Pancreas (tissue), 10 donors: ENCODE data around the gene COPZ2. TPM values are rescaled to one million over a fixed set of nuclear protein-coding genes. Genes with fewer than 3 reads are reported as not detected.

Experiments
- ATAC-seq, 4 donors: fragments of 200-7000 bp; cut with Tn5 transposase; one replicate each; pipeline versions ENCODE4 v1.8.0 to v1.9.1; 2020; ENCODE audit warnings: mild to moderate bottlenecking in 4 of 4, moderate library complexity in 4 of 4
- DNase-seq, 6 donors: peaks; one replicate each; pipeline ENCODE4 v3.0.0-alpha.2; 2020
- FAIRE-seq: peaks from 2 replicates; lab custom pipeline; 2012; peaks lifted over from hg19 to GRCh38; lab: Jason Lieb, UNC
- H3K27ac ChIP-seq, 4 donors: fragments of 200-600 bp; sonication (generic); 1 replicate in 3 of 4; 2 replicates in 1 of 4; pipeline versions ENCODE4 v1.5.0 to v1.8.0; 2020
- H3K27me3 ChIP-seq, 4 donors: fragments of 200-600 bp; one replicate each; pipeline ENCODE4 v1.8.0; 2021
- H3K36me3 ChIP-seq, 3 donors: fragments of 200-600 bp; sonication (generic) in 1 of 3; one replicate each; pipeline versions ENCODE4 v1.5.0 to v1.8.0; 2020 to 2021
- H3K4me1 ChIP-seq, 3 donors: fragments of 200-600 bp; one replicate each; pipeline ENCODE4 v1.8.0; 2021
- H3K4me3 ChIP-seq, 4 donors: fragments of 200-600 bp; sonication (generic) in 2 of 4; one replicate each; pipeline versions ENCODE4 v1.5.0 to v1.8.0; 2020 to 2021
- H3K9me3 ChIP-seq, 4 donors: fragments of 200-600 bp; one replicate each; pipeline ENCODE4 v1.8.0; 2021
- CTCF ChIP-seq, 4 donors: fragments of 200-600 bp; sonication (generic) in 3 of 4; IDR thresholded peaks; one replicate each; pipeline versions ENCODE4 v1.5.0 to v1.8.0; 2021; ENCODE audit warnings: antibody characterized with exemption in 4 of 4
- WGBS, 2 donors: extraction: QIAGEN DNeasy Blood & Tissue Kit; methylation state at CpG; one replicate each; pipeline ENCODE4 v1.1.7; 2013; 5-methylcytosine and 5-hydroxymethylcytosine counted together
- intact Hi-C, 3 donors: fragments of 100-400 bp; cut with DNase I; formaldehyde crosslinking; loops; one replicate each; pipeline versions ENCODE4 v1.11.1 to v1.14.2; 2022
- polyA plus RNA-seq, 2 donors: library from polyadenylated mRNA; stranded (reverse); fragments of 200-250 nt; gene quantifications; one replicate each; pipeline ENCODE4 v1.2.3, GENCODE V29; 2013
- total RNA-seq, 6 donors: library from RNA; stranded (reverse); fragmentation: NEBNext Ultra II Directional in 4 of 6; extraction: Animal tissue kit (Norgen Biotek cat#: 25700) in 4 of 6; gene quantifications; one replicate each; pipeline versions ENCODE4 v1.2.1 to v1.2.4, GENCODE V29; 2021 to 2023
- donor health status: healthy with polysubstance abuse.
- donor health status: DM: no; HTN: no; CAD: no; lungs with moderate emphysema.
- donor health status: DM: no; HTN: no; CAD: no.
- donor health status: control.
- donor health status: control.
- donor health status: Bipolar disorder and iron deficiency.
- donor health status: DM: yes; HTN: yes; CAD: no.
- donor health status: DM: no; HTN: no; CAD: no.
- donor health status: DM: no; HTN: no; CAD: no.
- donor health status: DM: yes; HTN: yes; CAD: no.

The COPZ2 gene
- total and polyA plus RNA-seq, 8 donors = 6.3 to 10.8 (median 9.3) TPM

DNA sequence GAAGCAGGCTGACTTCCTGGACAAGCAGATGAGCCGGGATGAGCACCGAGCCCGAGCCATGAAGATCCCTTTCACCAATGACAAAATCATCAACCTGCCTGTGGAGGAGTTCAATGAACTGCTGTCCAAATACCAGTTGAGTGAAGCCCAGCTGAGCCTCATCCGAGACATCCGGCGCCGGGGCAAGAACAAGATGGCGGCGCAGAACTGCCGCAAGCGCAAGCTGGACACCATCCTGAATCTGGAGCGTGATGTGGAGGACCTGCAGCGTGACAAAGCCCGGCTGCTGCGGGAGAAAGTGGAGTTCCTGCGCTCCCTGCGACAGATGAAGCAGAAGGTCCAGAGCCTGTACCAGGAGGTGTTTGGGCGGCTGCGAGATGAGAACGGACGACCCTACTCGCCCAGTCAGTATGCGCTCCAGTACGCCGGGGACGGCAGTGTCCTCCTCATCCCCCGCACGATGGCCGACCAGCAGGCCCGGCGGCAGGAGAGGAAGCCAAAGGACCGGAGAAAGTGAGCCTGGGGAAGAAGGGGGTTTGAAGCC is 21.6 kb upstream of the COPZ2 start:
- FAIRE-seq (no peak), ATAC-seq (no peak), DNase-seq (no peak)
- no peak for TF ChIP-seq CTCF (IDR thresholded peaks at IDR 0.05)
- no peaks in the 10 kb centered on the region for H3K27me3 ChIP-seq
- no peak overlapping the region for H3K27ac ChIP-seq
- no peak overlapping the region for H3K4me3 ChIP-seq
- intact Hi-C loops = no loop called here
- H3K4me1 ChIP-seq = peaks cover 0 to 6% (median 0%) of the 10 kb centered on the region in 3 donors
- no peaks in the 10 kb centered on the region for H3K9me3 ChIP-seq
- H3K36me3 ChIP-seq = peaks cover 0 to 44% (median 33%) of the 10 kb centered on the region in 3 donors
- WGBS, 2 donors = 95 to 96% methylated on average over 31 to 32 of the region's 32 CpGs

DNA sequence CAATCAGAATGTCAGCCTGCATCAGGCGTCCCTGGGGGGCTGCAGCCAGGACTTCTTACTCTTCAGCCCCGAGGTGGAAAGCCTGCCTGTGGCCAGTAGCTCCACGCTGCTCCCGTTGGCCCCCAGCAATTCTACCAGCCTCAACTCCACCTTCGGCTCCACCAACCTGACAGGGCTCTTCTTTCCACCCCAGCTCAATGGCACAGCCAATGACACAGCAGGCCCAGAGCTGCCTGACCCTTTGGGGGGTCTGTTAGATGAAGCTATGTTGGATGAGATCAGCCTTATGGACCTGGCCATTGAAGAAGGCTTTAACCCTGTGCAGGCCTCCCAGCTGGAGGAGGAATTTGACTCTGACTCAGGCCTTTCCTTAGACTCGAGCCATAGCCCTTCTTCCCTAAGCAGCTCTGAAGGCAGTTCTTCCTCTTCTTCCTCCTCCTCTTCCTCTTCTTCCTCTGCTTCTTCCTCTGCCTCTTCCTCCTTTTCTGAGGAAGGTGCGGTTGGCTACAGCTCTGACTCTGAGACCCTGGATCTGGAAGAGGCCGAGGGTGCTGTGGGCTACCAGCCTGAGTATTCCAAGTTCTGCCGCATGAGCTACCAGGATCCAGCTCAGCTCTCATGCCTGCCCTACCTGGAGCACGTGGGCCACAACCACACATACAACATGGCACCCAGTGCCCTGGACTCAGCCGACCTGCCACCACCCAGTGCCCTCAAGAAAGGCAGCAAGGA is 21.0 kb upstream of the COPZ2 start:
- Histone ChIP-seq H3K27me3 (no peaks in the 10 kb centered on the region), H3K36me3 (peaks cover 0 to 44% (median 33%) of the 10 kb centered on the region in 3 donors), H3K4me1 (peaks cover 0 to 13% (median 6%) of the 10 kb centered on the region in 3 donors), H3K9me3 (no peaks in the 10 kb centered on the region), H3K4me3 (no peak overlapping the region), H3K27ac (no peak overlapping the region)
- no peak for ATAC-seq
- 79 to 83% methylated on average over 11 of the region's 11 CpGs for WGBS, 2 donors
- intact Hi-C loops = no loop called here
- no peak for TF ChIP-seq CTCF (IDR thresholded peaks at IDR 0.05)
- FAIRE-seq = no peak
- DNase-seq = no peak

- ATAC-seq (no peak), FAIRE-seq (no peak), DNase-seq (no peak)
- H3K4me1 ChIP-seq = peaks cover 9 to 22% (median 15%) of the 10 kb centered on the region in 3 donors
- WGBS, 2 donors = 57 to 78% methylated on average over 4 of the region's 4 CpGs
- intact Hi-C loops = no loop called here
- no peaks in the 10 kb centered on the region for H3K9me3 ChIP-seq
- no peak overlapping the region for H3K27ac ChIP-seq
- TF ChIP-seq CTCF (IDR thresholded peaks at IDR 0.05) = no peak
- H3K36me3 ChIP-seq = peaks cover 0 to 44% (median 33%) of the 10 kb centered on the region in 3 donors
- no peaks in the 10 kb centered on the region for H3K27me3 ChIP-seq
- no peak overlapping the region for H3K4me3 ChIP-seq
These were observed 20.0 kb upstream of the COPZ2 start for GRCh38 chr17:48057626-48058025.

DNA sequence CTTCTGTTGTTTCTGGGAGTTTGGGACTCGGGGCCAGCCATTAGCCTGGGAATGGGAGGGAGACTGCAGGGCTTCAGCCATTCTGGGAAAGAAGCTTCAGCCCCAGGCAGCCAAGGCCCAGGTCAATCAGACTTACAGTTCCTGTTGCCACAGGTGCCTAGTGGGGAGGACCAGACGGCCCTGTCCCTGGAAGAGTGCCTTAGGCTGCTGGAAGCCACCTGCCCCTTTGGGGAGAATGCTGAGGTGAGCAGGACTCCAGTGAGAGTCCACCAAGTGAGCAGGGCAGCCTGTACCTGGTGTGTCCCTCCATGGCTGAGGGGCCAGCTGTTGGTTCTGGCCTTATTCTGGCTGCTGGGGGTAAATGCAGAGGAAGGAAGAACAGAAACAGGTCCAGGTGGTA is 19.3 kb upstream of the COPZ2 start:
- H3K4me1 ChIP-seq = peaks cover 17 to 29% (median 18%) of the 10 kb centered on the region in 3 donors
- peaks cover 0 to 44% (median 33%) of the 10 kb centered on the region in 3 donors for H3K36me3 ChIP-seq
- 79 to 92% methylated on average over 2 of the region's 2 CpGs for WGBS, 2 donors
- H3K4me3 ChIP-seq = no peak overlapping the region
- no peak for TF ChIP-seq CTCF (IDR thresholded peaks at IDR 0.05)
- no peak overlapping the region for H3K27ac ChIP-seq
- no peaks in the 10 kb centered on the region for H3K27me3 ChIP-seq
- no peak for FAIRE-seq
- H3K9me3 ChIP-seq = no peaks in the 10 kb centered on the region
- DNase-seq = no peak
- no peak for ATAC-seq
- intact Hi-C loops = no loop called here

DNA sequence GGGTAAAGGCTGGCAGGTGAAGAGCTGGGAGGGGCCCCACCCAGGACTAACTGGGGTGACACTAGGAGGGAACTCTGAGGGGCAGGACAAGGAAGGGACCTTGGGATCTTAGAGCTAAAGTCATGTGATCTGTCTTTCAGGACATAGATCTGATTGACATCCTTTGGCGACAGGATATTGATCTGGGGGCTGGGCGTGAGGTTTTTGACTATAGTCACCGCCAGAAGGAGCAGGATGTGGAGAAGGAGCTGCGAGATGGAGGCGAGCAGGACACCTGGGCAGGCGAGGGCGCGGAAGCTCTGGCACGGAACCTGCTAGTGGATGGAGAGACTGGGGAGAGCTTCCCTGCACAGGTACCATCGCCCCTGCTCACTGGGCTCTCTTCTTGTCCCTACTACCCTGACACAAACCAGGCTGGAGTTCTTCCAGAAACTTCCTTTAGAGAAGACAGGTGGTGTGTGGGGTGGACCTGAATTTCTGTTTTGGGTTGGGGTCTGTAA is 18.7 kb upstream of the COPZ2 start:
- Histone ChIP-seq H3K4me3 (no peak overlapping the region), H3K9me3 (no peaks in the 10 kb centered on the region), H3K27me3 (no peaks in the 10 kb centered on the region), H3K4me1 (peaks cover 23 to 35% (median 23%) of the 10 kb centered on the region in 3 donors), H3K27ac (no peak overlapping the region), H3K36me3 (peaks cover 0 to 47% (median 33%) of the 10 kb centered on the region in 3 donors)
- intact Hi-C loops = no loop called here
- 89 to 90% methylated on average over 10 of the region's 10 CpGs for WGBS, 2 donors
- DNase-seq (no peak), ATAC-seq (no peak), FAIRE-seq (no peak)
- TF ChIP-seq CTCF (IDR thresholded peaks at IDR 0.05) = no peak
